Mesendoderm (in vitro differentiated cells): ENCODE data around the gene E4F1.

ENCODE experiments used
- DNase-seq: peaks from one replicate; pipeline ENCODE4 v3.0.0; 2013
- H2AK5ac ChIP-seq: 2 replicates; pipeline ENCODE4 v1.6.1; 2013; ENCODE audit warnings: low read length, inconsistent platforms
- H2BK120ac ChIP-seq: 2 replicates; pipeline ENCODE4 v1.6.1; 2013; ENCODE audit warnings: low read depth, mild to moderate bottlenecking, low read length, moderate library complexity, mixed read lengths
- H2BK15ac ChIP-seq: replicated peaks from 2 replicates; pipeline ENCODE4 v1.6.1; 2013; ENCODE audit warnings: low read depth, mild to moderate bottlenecking, moderate library complexity
- H2BK5ac ChIP-seq: 2 replicates; pipeline ENCODE4 v1.6.1; 2013; ENCODE audit warnings: low read length, inconsistent platforms
- H3K18ac ChIP-seq: 2 replicates; pipeline ENCODE4 v1.6.1; 2013; ENCODE audit warnings: mild to moderate bottlenecking, low read length, mixed read lengths
- H3K23ac ChIP-seq: one replicate; pipeline ENCODE4 v1.6.1; 2013; ENCODE audit warnings: low read length
- H3K27ac ChIP-seq: 2 replicates; pipeline ENCODE4 v1.5.1; 2013; ENCODE audit warnings: low read depth, mild to moderate bottlenecking, inconsistent platforms, low read length, moderate library complexity
- H3K27me3 ChIP-seq: 2 replicates; pipeline ENCODE4 v1.6.1; 2013; ENCODE audit warnings: low read length, control low read depth, mild to moderate bottlenecking, inconsistent platforms; ENCODE audit not compliant: insufficient read depth, poor library complexity
- H3K36me3 ChIP-seq: 2 replicates; pipeline ENCODE4 v1.6.1; 2013; ENCODE audit warnings: low read length, inconsistent platforms; ENCODE audit not compliant: control insufficient read depth, insufficient read depth
- H3K4ac ChIP-seq: one replicate; pipeline ENCODE4 v1.6.1; 2013; ENCODE audit warnings: low read depth, mild to moderate bottlenecking, low read length, moderate library complexity
- H3K4me1 ChIP-seq: 2 replicates; pipeline ENCODE4 v1.6.1; 2013; ENCODE audit warnings: low read depth, low read length, inconsistent platforms; ENCODE audit not compliant: control insufficient read depth
- H3K4me2 ChIP-seq: 2 replicates; pipeline ENCODE4 v1.6.1; 2013; ENCODE audit warnings: low read length
- H3K4me3 ChIP-seq: 2 replicates; pipeline ENCODE4 v1.5.1; 2013; ENCODE audit warnings: mild to moderate bottlenecking, low read length
- H3K56ac ChIP-seq: one replicate; pipeline ENCODE4 v1.6.1; 2013; ENCODE audit warnings: low read length
- H3K79me1 ChIP-seq: 2 replicates; pipeline ENCODE4 v1.6.1; 2013; ENCODE audit warnings: low read length, inconsistent platforms
- H3K79me2 ChIP-seq: 2 replicates; pipeline ENCODE4 v1.6.1; 2013; ENCODE audit warnings: mild to moderate bottlenecking, low read length; ENCODE audit not compliant: control insufficient read depth, insufficient read depth
- H3K9ac ChIP-seq: 2 replicates; pipeline ENCODE4 v1.6.1; 2013; ENCODE audit warnings: low read length, inconsistent platforms
- H4K5ac ChIP-seq: one replicate; pipeline ENCODE4 v1.6.1; 2013; ENCODE audit warnings: low read length
- H4K8ac ChIP-seq: one replicate; pipeline ENCODE4 v1.6.1; 2013; ENCODE audit warnings: low read depth, mild to moderate bottlenecking, control low read depth, low read length, moderate library complexity
- WGBS: extraction: QIAGEN DNeasy Blood & Tissue Kit; methylation state at CpG from one replicate; pipeline ENCODE4 v1.1.7; 2013; ENCODE audit warnings: low lambda C conversion rate, missing lambda C conversion rate; ENCODE audit not compliant: insufficient coverage; ENCODE audit errors: extremely low coverage; 5-methylcytosine and 5-hydroxymethylcytosine counted together

E4F1 gene

GRCh38 chr16:2278956-2279800, 55.8 kb downstream of the E4F1 start:
- no peaks in the 10 kb centered on the region for H3K4me1 ChIP-seq
- H3K23ac ChIP-seq = no peak overlapping the region
- H3K9ac ChIP-seq = no peak overlapping the region
- no peaks in the 10 kb centered on the region for H3K79me2 ChIP-seq
- H3K27ac ChIP-seq = no peak overlapping the region
- no peak overlapping the region for H2AK5ac ChIP-seq
- no peak overlapping the region for H3K4me3 ChIP-seq
- no peak overlapping the region for H4K8ac ChIP-seq
- no peaks in the 10 kb centered on the region for H3K27me3 ChIP-seq
- no peak overlapping the region for H2BK15ac ChIP-seq
- no peak overlapping the region for H3K4me2 ChIP-seq
- H2BK5ac ChIP-seq = no peak overlapping the region
- no peak overlapping the region for H3K4ac ChIP-seq
- no peaks in the 10 kb centered on the region for H3K79me1 ChIP-seq
- no peak for DNase-seq
- no peak overlapping the region for H2BK120ac ChIP-seq
- no CpG with 5 or more reads among the region's 26 CpGs for WGBS
- H3K18ac ChIP-seq = no peak overlapping the region
- H4K5ac ChIP-seq = no peak overlapping the region
- H3K56ac ChIP-seq = no peak overlapping the region
- H3K36me3 ChIP-seq = no peaks in the 10 kb centered on the region

- no peak for DNase-seq
- Histone ChIP-seq H3K18ac (no peak overlapping the region), H3K27ac (no peak overlapping the region), H2BK5ac (no peak overlapping the region), H3K27me3 (no peaks in the 10 kb centered on the region), H4K5ac (no peak overlapping the region), H3K36me3 (no peaks in the 10 kb centered on the region), H2BK15ac (no peak overlapping the region), H3K4me2 (no peak overlapping the region), H3K9ac (no peak overlapping the region), H3K79me2 (no peaks in the 10 kb centered on the region), H4K8ac (no peak overlapping the region), H3K4me3 (no peak overlapping the region), H3K79me1 (no peaks in the 10 kb centered on the region), H3K23ac (no peak overlapping the region), H2BK120ac (no peak overlapping the region), H3K56ac (no peak overlapping the region), H3K4me1 (no peaks in the 10 kb centered on the region), H2AK5ac (no peak overlapping the region), H3K4ac (no peak overlapping the region)
- WGBS = no CpG with 5 or more reads among the region's 8 CpGs
Observed at GRCh38 chr16:2280461-2280860, 57.1 kb downstream of the E4F1 start.

- Histone ChIP-seq H3K79me1 (no peaks in the 10 kb centered on the region), H3K4me1 (no peaks in the 10 kb centered on the region), H4K8ac (no peak overlapping the region), H3K36me3 (no peaks in the 10 kb centered on the region), H3K56ac (no peak overlapping the region), H2AK5ac (no peak overlapping the region), H3K9ac (no peak overlapping the region), H3K18ac (no peak overlapping the region), H2BK15ac (no peak overlapping the region), H3K23ac (no peak overlapping the region), H2BK5ac (no peak overlapping the region), H4K5ac (no peak overlapping the region), H3K4ac (no peak overlapping the region), H2BK120ac (no peak overlapping the region), H3K27me3 (no peaks in the 10 kb centered on the region), H3K27ac (no peak overlapping the region), H3K79me2 (no peaks in the 10 kb centered on the region), H3K4me2 (no peak overlapping the region), H3K4me3 (no peak overlapping the region)
- no CpG with 5 or more reads among the region's 24 CpGs for WGBS
- DNase-seq = no peak
Observed at GRCh38 chr16:2280981-2281542, 57.7 kb downstream of the E4F1 start.

- Histone ChIP-seq H2BK15ac (no peak overlapping the region), H3K18ac (no peak overlapping the region), H3K56ac (no peak overlapping the region), H2BK120ac (no peak overlapping the region), H3K4me2 (no peak overlapping the region), H3K36me3 (no peaks in the 10 kb centered on the region), H3K4me1 (no peaks in the 10 kb centered on the region), H3K79me1 (no peaks in the 10 kb centered on the region), H4K5ac (no peak overlapping the region), H2AK5ac (no peak overlapping the region), H2BK5ac (no peak overlapping the region), H3K79me2 (no peaks in the 10 kb centered on the region), H3K9ac (no peak overlapping the region), H3K23ac (no peak overlapping the region), H4K8ac (no peak overlapping the region), H3K4me3 (no peak overlapping the region), H3K4ac (no peak overlapping the region), H3K27me3 (no peaks in the 10 kb centered on the region), H3K27ac (no peak overlapping the region)
- DNase-seq = no peak
- no CpG with 5 or more reads among the region's 5 CpGs for WGBS
Observed at GRCh38 chr16:2282262-2282661, 58.9 kb downstream of the E4F1 start.

- Histone ChIP-seq H2AK5ac (no peak overlapping the region), H3K56ac (no peak overlapping the region), H3K4me2 (no peak overlapping the region), H4K8ac (no peak overlapping the region), H4K5ac (no peak overlapping the region), H3K79me1 (no peaks in the 10 kb centered on the region), H3K4me1 (no peaks in the 10 kb centered on the region), H3K4ac (no peak overlapping the region), H3K9ac (no peak overlapping the region), H3K36me3 (no peaks in the 10 kb centered on the region), H3K4me3 (no peak overlapping the region), H3K23ac (no peak overlapping the region), H2BK15ac (no peak overlapping the region), H3K27me3 (no peaks in the 10 kb centered on the region), H2BK120ac (no peak overlapping the region), H3K18ac (no peak overlapping the region), H3K27ac (no peak overlapping the region), H3K79me2 (no peaks in the 10 kb centered on the region), H2BK5ac (no peak overlapping the region)
- no peak for DNase-seq
- no CpG with 5 or more reads among the region's 26 CpGs for WGBS
Observed at GRCh38 chr16:2282866-2283555, 59.6 kb downstream of the E4F1 start.
